ENCODE data around the gene ADAM21. TPM values are rescaled to one million over a fixed set of nuclear protein-coding genes. Genes with fewer than 3 reads are reported as not detected.
"Not testable (repeated sequence)": the region's sequence is repeated elsewhere in the genome, so short reads cannot be mapped to it uniquely, and the experiment has no call there.

Gene ADAM21
- total RNA-seq = not detected in 2 replicates

DNA sequence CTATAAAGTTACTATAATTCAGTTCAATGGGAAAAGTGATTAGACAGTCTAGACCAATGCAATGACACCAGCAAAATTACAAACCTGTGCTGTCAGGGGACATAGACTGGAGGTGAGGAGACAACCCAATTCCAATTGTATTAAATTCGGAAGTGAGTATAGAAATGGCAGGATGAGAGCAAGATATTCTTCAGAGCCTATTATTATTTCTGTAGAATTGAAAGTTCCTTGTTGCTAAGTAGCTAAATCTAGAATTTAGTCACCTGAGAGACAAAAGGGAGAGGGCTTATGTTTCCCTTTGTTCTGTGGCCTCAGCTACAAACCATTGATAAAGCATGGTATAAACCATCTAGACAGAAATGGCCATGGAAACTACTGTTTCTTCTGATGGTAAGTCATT, at the start of gene ADAM21:
Gene ADAM21 (plus strand): TSS at position 301 of the 400 bp plus-strand sequence. CDS start 5,326 bp downstream, outside the sequence.
- intact Hi-C loops (cut with micrococcal nuclease) = no loop called here

GRCh38 chr14:70403335-70403734, 48.6 kb upstream of the ADAM21 start:
- intact Hi-C loops (cut with micrococcal nuclease) = not testable (repeated sequence)

- intact Hi-C loops (cut with micrococcal nuclease) = not testable (repeated sequence)
These were observed 45.8 kb upstream of the ADAM21 start for GRCh38 chr14:70406216-70406615.

- intact Hi-C loops (cut with micrococcal nuclease) = no loop called here
These were observed 44.4 kb upstream of the ADAM21 start for GRCh38 chr14:70407621-70408020.

DNA sequence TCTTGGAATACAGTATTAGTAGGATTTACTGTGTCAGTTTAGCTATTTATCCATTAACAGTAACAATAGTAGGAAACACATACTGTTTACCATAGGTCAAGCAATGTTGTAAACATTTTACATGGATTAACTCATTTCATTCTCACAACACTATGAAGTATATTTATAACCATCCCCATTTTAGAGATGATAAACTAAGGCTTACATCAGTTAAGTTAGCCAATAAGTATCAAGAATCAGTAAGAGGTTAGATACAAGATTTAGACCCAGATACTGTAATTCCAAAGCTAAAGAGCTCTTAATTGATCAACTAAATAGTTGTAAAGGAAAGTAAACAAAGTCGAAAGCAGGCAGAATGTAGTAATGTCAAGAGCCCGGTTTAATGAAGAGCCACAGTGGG, 36.2 kb upstream of the ADAM21 start:
- intact Hi-C loops (cut with micrococcal nuclease) = loop anchor here (2.0 kb wide), 1 partner anchor 57 kb away; the partner anchor contains the start of gene COX16

DNA sequence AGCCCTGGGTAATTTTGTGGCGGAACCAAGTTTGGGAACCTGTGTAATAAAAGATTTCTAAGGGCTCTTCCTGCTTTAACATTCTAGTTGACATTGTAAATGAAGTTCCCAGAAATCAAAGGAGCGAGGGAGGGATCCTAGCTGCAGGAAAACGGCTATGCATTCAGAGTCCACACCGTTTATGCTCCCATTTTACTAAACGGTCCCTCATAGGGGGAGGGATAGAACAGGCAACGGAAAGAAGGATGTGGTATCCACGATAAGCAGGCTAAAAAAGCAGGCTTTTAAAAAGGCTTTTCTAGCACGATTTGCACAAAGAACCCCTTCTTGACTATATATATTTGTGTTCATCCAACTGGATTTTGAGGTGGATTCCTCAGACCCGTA, 35.6 kb upstream of the ADAM21 start:
- intact Hi-C loops (cut with micrococcal nuclease) = loop anchor here (2.0 kb wide), 1 partner anchor 58 kb away; the partner anchor contains the start of gene COX16

DNA sequence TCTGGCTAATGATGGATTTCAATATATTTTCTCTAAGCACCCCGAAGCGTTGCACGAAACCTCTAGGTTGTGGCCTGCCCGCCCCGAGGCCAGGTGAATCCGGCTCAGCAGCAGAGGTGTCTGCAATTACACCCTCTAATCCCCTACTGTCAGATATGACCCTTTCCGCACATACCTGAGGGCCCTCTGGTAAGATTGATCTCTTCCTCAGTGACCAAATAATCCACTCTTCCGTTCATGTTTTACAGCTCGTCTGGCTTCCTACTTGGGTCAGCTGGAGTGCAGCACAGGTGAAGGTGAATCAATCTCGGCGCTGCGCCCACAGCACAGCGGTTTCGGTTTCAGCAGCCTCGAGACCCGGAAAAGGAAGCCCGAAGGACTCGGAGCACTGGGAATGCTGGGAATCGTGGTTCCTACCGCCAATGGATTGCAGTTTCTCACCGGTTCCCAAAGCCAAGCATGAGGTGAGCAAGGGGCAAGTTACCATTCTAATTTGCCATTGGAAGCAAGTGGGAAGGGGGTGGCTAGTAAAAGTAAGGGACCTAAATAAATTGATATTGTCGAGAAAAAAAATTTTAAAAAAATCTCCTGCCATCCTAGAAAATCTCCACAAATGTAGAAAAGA, 35.1 kb upstream of the ADAM21 start, which contains the start of gene SYNJ2BP:
Gene SYNJ2BP (minus strand): TSS at position 366 of the 625 bp plus-strand sequence. CDS start 127 bp downstream, at position 239.
- intact Hi-C loops (cut with micrococcal nuclease) = loop anchor here (2.0 kb wide), 1 partner anchor 58 kb away; the partner anchor contains the start of gene COX16

DNA sequence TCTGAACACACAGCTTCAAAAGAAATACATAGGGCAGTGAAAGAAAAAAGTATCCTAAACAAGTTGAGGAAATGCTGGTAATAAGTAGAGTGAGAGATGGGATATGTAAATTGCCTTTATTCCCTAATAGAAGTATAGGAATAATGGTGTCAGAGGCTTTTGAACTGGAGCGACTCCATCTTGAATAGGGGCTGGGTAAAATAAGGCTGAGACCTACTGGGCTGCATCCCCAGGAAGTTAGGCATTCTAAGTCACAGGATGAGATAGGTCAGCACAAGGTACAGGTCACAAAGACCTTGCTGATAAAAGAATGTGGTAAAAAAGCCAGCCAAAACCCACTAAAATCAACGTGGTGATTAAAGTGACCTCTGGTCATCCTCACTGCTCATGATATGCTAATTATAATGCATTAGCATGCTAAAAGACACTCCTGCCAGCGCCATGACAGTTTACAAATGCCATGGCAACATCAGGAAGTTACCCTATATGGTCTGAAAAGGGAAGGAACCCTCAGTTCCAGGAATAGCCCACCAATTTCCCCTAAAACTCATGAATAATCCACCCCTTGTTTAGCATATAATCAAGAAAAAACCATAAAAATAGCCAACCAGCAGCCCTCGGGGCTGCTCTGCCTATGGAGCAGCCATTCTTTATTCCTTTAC, 32.6 kb upstream of the ADAM21 start:
- intact Hi-C loops (cut with micrococcal nuclease) = not testable (repeated sequence)

DNA sequence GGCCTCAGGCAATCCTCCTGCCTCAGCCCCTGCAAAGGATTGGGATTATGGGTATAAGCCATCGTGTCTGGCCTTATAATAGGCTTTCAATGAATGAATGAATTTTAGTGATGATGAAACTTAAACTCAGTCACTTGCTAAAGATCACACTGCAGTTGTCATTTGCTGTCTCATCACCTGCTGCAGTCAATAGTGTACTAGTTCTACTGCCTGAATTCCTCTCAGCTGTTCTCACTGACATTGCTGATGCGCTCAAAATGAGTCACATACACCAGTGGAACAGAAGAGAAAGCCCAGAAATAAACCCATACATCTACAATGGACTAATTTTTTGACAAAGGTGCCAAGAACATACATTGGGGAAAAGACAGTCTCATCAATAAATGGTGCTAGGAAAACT, 29.4 kb upstream of the ADAM21 start:
- intact Hi-C loops (cut with micrococcal nuclease) = no loop called here

- intact Hi-C loops (cut with micrococcal nuclease) = no loop called here
These were observed 26.6 kb upstream of the ADAM21 start for GRCh38 chr14:70425354-70425753.

- intact Hi-C loops (cut with micrococcal nuclease) = not testable (repeated sequence)
These were observed 25.4 kb upstream of the ADAM21 start for GRCh38 chr14:70426555-70426954.

GRCh38 chr14:70436867-70437266, 15.1 kb upstream of the ADAM21 start:
- intact Hi-C loops (cut with micrococcal nuclease) = no loop called here

GRCh38 chr14:70441641-70442040, 10.3 kb upstream of the ADAM21 start:
- intact Hi-C loops (cut with micrococcal nuclease) = no loop called here

- intact Hi-C loops (cut with micrococcal nuclease) = no loop called here
These were observed 9.2 kb upstream of the ADAM21 start for GRCh38 chr14:70442750-70443149.

- intact Hi-C loops (cut with micrococcal nuclease) = no loop called here
These were observed 3.2 kb upstream of the ADAM21 start for GRCh38 chr14:70448633-70449340.

GRCh38 chr14:70454731-70455130, 2.8 kb downstream of the ADAM21 start:
- intact Hi-C loops (cut with micrococcal nuclease) = no loop called here

DNA sequence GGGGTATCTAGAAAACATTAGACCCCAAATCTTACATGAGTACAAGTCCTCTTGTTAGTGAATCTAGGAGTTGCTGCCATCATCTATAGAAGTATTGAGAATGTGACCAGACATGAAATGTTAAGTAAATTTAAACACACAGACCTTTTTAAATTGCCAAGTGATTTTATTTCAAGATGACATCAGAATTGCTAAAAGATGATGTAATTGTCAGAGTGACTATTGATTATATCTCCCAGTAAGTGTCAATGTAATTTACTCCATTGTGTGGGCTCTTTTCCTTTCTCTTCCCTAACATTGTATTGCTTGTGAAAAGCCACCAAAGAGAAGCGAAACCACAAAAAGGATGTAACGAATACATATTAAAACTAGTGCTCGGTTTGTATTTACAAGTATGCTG, 16.8 kb downstream of the ADAM21 start:
- intact Hi-C loops (cut with micrococcal nuclease) = no loop called here

DNA sequence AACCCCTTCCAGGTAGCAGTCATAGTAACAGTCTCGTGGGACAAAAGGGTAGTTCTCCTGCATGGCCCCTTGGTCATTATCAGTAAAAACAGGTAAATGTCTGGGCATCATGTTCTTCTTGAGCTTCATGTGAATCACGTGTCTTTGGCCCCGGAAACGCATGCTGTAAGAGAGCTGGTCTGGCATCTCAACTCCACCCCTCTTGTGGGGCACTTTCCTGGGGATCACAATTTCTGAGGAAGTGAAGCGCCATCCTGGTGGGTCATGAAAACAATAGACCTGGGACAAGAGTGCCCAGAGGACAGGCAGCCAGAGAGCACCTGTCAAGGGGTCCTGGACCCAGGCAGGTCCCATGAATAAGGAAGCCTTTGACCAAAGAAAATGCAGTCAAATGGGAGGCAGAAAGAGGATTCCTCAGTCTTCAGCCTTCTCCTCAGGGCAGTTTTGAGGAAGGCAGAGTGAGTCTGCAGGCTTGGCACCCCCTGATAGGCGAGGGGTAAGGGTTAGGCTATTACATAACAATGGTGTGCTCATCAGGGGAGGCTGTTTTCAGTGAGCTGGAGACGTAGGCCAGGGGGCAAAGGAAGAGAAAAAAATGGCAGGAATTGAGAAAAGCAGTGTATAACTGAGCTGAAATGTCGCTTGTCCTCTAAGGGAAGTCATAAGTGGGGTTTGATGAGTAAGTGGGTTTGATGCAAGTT, 19.0 kb downstream of the ADAM21 start:
- intact Hi-C loops (cut with micrococcal nuclease) = not testable (repeated sequence)

- intact Hi-C loops (cut with micrococcal nuclease) = no loop called here
These were observed 20.5 kb downstream of the ADAM21 start for GRCh38 chr14:70472253-70473159.

- intact Hi-C loops (cut with micrococcal nuclease) = no loop called here
These were observed 21.9 kb downstream of the ADAM21 start for GRCh38 chr14:70473825-70474224.
